NB4 (cell line): ENCODE results near the gene GNG7.
"Not testable (repeated sequence)": the region's sequence is repeated elsewhere in the genome, so short reads cannot be mapped to it uniquely, and the experiment has no call there.

ENCODE experiments used
- DNase-seq: peaks from one replicate; pipeline ENCODE4 v3.0.0; 2010; ENCODE audit warnings: low read depth
- H3K4me3 ChIP-seq: one replicate; pipeline ENCODE4 v1.5.1; 2011; ENCODE audit warnings: mild to moderate bottlenecking, low read depth, low read length, moderate library complexity
- MYC ChIP-seq: IDR thresholded peaks from 2 replicates; pipeline ENCODE4 v1.6.1; 2011; ENCODE audit warnings: low read depth, low read length
- POLR2A ChIP-seq: IDR thresholded peaks from 2 replicates; pipeline ENCODE4 v1.6.1; 2011; ENCODE audit warnings: mild to moderate bottlenecking; ENCODE audit not compliant: insufficient read length; ENCODE audit errors: extremely low read depth
- TF ChIP-seq, protein P1 (sequence below): IDR thresholded peaks from one replicate; pipeline ENCODE4 v1.5.1; 2012; ENCODE audit warnings: low read depth, low read length
- TF ChIP-seq, protein P2 (sequence below): IDR thresholded peaks from 2 replicates; pipeline ENCODE4 v1.6.1; 2011; ENCODE audit warnings: low read depth, low read length

GNG7 gene

DNA sequence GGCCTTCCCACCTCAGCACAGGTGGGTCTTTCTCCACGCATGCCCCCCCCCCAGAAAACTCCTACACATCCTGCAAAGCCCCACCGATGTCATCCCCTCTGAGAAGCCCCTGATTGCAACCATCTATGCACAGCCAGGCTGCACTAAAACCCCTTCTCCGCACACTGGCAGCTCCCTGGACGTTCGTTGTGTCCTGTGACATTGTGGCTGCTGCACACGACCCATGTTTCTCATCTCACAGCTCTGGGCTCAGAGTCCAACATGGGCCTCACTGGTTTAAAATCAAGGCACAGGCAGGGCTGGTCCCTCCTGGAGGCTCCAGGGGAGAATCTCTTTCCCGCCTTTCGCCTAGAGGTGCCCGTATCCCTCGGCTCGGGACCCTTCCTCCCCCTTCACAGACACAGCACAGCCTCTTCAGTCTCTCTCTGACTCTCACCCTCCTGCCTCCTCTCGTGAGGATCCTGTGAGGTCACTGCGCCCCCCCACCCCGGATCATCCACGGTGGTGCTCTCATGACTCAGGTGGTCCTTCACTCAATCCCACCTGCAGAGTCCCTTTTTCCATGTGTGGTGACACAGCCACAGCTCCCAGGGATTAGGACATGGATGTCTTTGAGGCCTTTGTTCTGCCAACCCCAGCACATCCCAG, 155.3 kb downstream of the GNG7 start:
- no peak for DNase-seq
- H3K4me3 ChIP-seq, result no peak overlapping the region
- TF ChIP-seq POLR2A (no peak), MYC (no peak)
- TF ChIP-seq, protein P1, sequence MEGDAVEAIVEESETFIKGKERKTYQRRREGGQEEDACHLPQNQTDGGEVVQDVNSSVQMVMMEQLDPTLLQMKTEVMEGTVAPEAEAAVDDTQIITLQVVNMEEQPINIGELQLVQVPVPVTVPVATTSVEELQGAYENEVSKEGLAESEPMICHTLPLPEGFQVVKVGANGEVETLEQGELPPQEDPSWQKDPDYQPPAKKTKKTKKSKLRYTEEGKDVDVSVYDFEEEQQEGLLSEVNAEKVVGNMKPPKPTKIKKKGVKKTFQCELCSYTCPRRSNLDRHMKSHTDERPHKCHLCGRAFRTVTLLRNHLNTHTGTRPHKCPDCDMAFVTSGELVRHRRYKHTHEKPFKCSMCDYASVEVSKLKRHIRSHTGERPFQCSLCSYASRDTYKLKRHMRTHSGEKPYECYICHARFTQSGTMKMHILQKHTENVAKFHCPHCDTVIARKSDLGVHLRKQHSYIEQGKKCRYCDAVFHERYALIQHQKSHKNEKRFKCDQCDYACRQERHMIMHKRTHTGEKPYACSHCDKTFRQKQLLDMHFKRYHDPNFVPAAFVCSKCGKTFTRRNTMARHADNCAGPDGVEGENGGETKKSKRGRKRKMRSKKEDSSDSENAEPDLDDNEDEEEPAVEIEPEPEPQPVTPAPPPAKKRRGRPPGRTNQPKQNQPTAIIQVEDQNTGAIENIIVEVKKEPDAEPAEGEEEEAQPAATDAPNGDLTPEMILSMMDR, result no peak
- TF ChIP-seq, protein P2, sequence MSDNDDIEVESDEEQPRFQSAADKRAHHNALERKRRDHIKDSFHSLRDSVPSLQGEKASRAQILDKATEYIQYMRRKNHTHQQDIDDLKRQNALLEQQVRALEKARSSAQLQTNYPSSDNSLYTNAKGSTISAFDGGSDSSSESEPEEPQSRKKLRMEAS, result no peak

DNA sequence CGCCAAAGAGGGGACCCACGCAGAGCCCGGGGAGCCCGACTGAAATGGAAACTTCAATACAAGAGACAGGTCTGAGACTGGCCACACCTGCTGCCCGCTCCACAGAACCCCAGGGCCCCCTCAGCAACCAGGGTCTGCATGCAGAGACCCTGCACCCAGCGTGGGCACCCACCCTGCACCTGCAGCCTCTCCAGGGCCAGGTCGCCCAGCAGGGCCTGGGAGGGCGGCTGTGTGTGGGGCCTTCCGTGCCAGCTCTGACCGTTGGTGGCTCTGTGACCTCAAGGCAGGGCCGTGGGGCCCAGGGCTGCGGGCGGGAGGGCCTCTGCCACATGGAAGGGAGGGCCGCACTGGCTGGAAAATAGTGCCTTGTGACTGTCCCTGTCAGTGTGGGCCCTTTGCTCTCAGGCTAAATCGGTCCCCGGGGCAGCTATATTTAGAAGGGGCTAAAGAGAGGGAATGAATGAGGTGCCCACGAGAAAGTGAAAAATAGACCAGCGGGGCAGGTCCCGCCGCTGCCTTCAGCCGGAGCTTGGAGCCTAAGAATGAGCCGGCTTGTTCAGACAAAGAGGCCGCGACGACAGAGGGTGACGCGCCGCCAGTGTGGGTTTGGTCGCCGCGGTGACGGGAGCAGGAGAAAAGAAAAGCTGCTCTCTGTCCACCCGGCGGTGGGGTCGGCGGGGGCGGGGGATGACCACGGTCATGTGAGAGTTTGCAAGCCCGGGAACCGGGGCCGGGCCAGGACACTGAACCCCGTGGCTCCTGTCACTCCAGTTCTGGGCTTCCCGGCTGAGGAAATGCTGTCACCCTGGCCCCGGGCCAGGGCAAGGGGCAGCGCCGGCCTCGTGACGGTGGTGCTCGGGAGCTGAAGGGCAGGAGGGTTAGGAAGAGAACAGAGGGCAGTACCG, 156.1 kb downstream of the GNG7 start:
- TF ChIP-seq MYC (peak; percentile 58), POLR2A (no peak)
- TF ChIP-seq, protein P2, result peak; percentile 58; the same call in 1 of the 2 replicates
- TF ChIP-seq, protein P1, result no peak
- peak; percentile 85 for DNase-seq
- no peak overlapping the region for H3K4me3 ChIP-seq

DNA sequence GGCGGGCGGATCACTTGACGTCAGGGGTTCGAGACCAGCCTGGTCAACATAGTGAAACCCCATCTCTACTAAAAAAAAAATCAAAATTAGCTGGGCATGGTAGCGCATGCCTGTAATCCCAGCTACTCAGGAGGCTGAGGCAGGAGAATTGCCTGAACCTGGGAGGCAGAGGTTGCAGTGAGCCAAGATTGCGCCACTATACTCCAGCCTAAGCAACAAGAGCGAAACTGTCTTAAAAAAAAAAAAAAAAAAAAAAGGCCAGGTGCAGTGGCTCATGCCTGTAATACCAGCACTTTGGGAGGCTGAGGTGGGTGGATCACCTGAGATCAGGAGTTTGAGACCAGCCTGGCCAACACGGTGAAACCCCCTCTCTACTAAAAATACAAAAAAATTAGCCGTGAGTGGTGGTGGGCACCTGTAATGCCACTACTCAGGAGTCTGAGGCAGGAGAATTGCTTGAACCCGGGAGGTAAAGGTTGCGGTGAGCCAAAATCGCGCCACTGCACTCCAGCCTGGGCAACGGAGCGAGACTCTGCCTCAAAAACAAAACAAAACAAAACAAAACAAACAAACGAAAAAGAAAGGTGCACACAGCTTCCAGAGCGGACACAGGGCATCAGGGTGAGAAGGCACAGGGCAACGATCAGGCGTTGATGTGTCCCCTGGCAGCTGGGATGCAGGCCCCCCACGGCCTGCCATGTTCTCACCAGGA, 156.9 kb downstream of the GNG7 start:
- not testable (repeated sequence) for H3K4me3 ChIP-seq, DNase-seq

DNA sequence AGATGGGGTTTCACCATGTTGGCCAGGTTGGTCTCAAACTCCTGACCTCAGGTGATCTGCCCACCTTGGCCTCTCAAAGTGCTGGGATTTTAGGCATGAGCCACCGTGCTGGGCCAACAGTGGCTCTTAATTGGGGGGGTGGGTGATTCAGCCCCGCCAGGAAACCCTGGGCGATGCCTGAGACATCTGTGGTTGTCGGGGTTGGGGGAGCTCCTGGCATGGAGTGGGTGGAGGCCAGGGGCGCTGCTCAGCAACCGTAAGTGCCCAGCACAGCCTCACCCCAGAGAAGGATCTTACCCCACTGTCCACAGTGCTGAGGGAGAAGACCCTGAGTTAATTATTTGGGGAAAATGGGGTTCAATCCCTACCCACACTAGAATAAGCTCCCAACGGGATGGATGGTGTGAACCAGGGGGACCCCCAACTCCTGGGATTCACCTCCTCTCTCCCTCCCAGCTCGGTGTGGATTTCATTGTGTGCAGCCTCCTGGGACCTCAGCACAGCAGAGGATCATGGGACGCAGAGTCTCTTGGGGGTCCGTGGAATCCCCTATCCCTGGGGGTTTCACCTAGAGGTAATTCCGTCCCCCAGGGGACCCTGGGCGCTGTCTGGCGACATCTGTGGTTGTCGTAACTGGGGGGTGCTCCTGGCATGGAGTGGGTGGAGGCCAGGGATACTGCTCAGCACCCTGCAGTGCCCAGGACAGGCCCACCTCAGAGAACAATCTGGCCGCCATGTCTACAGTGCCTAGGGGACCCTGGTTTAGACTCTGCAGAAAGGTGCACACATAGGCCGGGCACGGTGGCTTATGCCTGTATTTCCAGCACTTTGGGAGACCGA, 157.7 kb downstream of the GNG7 start:
- no peak for DNase-seq
- TF ChIP-seq MYC, result no peak
- no peak for TF ChIP-seq POLR2A
- TF ChIP-seq, protein P1, result no peak
- TF ChIP-seq, protein P2, result no peak

DNA sequence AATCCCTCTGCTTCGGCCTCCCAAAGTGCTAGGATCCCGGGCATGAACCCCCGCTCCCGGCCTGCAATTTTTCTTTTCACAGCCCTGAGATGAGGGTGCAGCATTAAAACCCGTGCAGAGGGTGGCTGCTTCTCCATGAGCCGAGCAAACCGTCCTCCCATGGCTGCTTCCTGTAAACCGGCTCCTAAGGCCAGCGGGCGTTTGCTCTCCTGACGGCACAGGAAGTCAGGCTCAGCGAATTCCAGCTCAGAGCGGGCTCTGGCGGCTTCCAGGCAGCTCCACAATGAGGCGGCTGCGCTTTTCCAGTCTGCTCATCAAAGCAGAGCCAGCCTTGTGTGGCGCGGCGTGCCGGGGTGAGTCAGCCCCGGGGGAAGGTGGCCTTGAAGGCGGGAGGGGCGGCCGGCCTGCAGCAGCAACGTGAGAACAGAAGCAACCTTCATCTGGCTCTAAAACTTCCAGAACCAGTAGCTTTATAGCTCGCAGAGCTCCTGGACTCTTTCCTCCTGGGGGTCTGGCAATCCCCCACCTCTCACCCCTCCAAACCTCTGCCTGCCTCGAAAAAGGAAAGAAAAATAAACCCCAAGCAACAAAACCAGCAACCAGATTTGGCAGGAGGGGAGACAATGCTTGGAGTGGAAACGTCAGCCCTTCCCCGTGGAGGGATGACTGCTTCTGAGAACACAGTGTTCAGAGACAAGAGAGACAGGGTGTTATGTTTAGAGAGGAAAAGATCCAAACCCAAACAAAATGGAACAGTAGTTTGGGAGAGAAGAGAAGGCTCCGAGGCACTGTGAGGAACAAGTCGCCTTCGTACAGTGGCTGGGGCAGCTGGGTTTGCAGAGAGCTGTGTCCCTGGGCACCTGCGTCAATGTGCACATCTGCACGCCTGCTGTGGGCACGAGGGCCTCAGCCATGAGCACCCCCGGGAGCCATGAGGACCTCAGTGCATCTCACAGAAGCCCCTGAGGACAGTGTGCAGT, 158.7 kb downstream of the GNG7 start:
- H3K4me3 ChIP-seq, result peak overlapping the region; percentile 21
- TF ChIP-seq, protein P2, result peak; percentile 44; the same call in 1 of the 2 replicates
- peak; percentile 21 for TF ChIP-seq POLR2A
- TF ChIP-seq, protein P1, result no peak
- peak; percentile 72 for TF ChIP-seq MYC
- DNase-seq, result peak; percentile 92

More for the DNA sequence above, 157.7 kb downstream of the GNG7 start:
- no peak overlapping the region for H3K4me3 ChIP-seq

DNA sequence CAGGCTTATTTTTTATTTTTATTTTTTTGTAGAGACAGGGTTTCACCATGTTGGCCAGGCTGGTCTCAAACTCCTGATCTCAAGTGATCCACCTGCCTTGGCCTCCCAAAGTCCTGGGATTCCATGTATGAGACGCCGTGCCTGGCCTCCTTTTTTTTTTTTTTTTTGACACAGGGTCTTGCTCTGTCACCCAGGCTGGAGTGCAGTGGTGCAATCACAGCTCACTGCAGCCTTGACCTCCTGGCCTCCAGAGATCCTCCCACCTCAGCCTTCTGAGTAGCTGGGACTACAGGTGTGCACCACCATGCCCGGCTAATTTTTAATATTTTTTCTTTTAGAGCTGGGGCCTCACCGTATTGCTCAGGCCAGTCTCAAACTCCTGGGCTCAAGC, 159.4 kb downstream of the GNG7 start:
- not testable (repeated sequence) for DNase-seq
- peak overlapping the region; percentile 21 for H3K4me3 ChIP-seq
